Endodermal cell (in vitro differentiated cells): ENCODE data around the gene TMEM94. TPM values are rescaled to one million over a fixed set of nuclear protein-coding genes. Genes with fewer than 3 reads are reported as not detected.

Source experiments
- DNase-seq: peaks from one replicate; pipeline ENCODE4 v3.0.0-alpha.2; 2017
- H3K27ac ChIP-seq: 2 replicates; pipeline ENCODE4 v1.5.1; 2013; ENCODE audit warnings: mild to moderate bottlenecking, low read depth, low read length, moderate library complexity
- H3K27me3 ChIP-seq: 2 replicates; pipeline ENCODE4 v1.6.1; 2013; ENCODE audit warnings: mild to moderate bottlenecking, low read length, moderate library complexity; ENCODE audit not compliant: insufficient read depth, control insufficient read depth, poor library complexity, severe bottlenecking
- H3K36me3 ChIP-seq: 2 replicates; pipeline ENCODE4 v1.7.0; 2013; ENCODE audit warnings: mild to moderate bottlenecking, low read length, moderate library complexity; ENCODE audit not compliant: control insufficient read depth, insufficient read depth
- H3K4me1 ChIP-seq: one replicate; pipeline ENCODE4 v1.7.0; 2013; ENCODE audit warnings: low read length; ENCODE audit not compliant: control insufficient read depth, insufficient read depth
- H3K4me3 ChIP-seq: 2 replicates; pipeline ENCODE4 v1.5.1; 2013; ENCODE audit warnings: mild to moderate bottlenecking, low read length, moderate library complexity
- H3K9ac ChIP-seq: 2 replicates; pipeline ENCODE4 v1.6.1; 2013; ENCODE audit warnings: mild to moderate bottlenecking, low read length, moderate library complexity; ENCODE audit not compliant: poor library complexity, severe bottlenecking; ENCODE audit errors: extremely low read depth
- H3K9me3 ChIP-seq: 2 replicates; pipeline ENCODE4 v1.6.1; 2013; ENCODE audit warnings: mild to moderate bottlenecking, low read length, moderate library complexity; ENCODE audit not compliant: control insufficient read depth
- H3K27ac Mint-ChIP-seq: 2 replicates; pipeline ENCODE4 v1.8.0; 2020; ENCODE audit warnings: mixed read lengths
- H3K27me3 Mint-ChIP-seq: 2 replicates; pipeline ENCODE4 v1.8.0; 2021; ENCODE audit warnings: mild to moderate bottlenecking, mixed read lengths; ENCODE audit not compliant: insufficient read depth
- H3K36me3 Mint-ChIP-seq: 2 replicates; pipeline ENCODE4 v1.8.0; 2020; ENCODE audit warnings: low read depth, mixed read lengths
- H3K4me1 Mint-ChIP-seq: 2 replicates; pipeline ENCODE4 v1.8.0; 2020; ENCODE audit warnings: mixed read lengths
- H3K4me3 Mint-ChIP-seq: 2 replicates; pipeline ENCODE4 v1.8.0; 2020; ENCODE audit warnings: mild to moderate bottlenecking, moderate library complexity, mixed read lengths
- H3K9me3 Mint-ChIP-seq: 2 replicates; pipeline ENCODE4 v1.8.0; 2020; ENCODE audit warnings: mild to moderate bottlenecking, mixed read lengths
- WGBS, 2 experiments: methylation state at CpG; one replicate each; pipeline versions ENCODE4 v1.1.5 to v1.1.7; 2013; ENCODE audit warnings: missing lambda C conversion rate in 2 of 2, mixed read lengths in 1 of 2; ENCODE audit not compliant: insufficient coverage in 1 of 2, insufficient read length in 1 of 2; 5-methylcytosine and 5-hydroxymethylcytosine counted together
- total RNA-seq, 2 donors: library from RNA; stranded (reverse); fragmentation: NEBNext Ultra II Directional in 1 of 2; extraction: Animal tissue kit (Norgen Biotek cat#: 25700) in 1 of 2; gene quantifications; 2 replicates in 1 of 2; 3 replicates in 1 of 2; pipeline ENCODE4 v1.2.1, GENCODE V29; 2021
- TF ChIP-seq, protein P1 (sequence below): fragments of 200-600 bp; sonication (generic); conservative IDR thresholded peaks from 2 replicates; pipeline ENCODE4 v1.5.0; 2021; ENCODE audit warnings: antibody characterized with exemption, mild to moderate bottlenecking

Gene TMEM94
- total RNA-seq, 2 donors from 2014 or later = 96.0 to 106 TPM

DNA sequence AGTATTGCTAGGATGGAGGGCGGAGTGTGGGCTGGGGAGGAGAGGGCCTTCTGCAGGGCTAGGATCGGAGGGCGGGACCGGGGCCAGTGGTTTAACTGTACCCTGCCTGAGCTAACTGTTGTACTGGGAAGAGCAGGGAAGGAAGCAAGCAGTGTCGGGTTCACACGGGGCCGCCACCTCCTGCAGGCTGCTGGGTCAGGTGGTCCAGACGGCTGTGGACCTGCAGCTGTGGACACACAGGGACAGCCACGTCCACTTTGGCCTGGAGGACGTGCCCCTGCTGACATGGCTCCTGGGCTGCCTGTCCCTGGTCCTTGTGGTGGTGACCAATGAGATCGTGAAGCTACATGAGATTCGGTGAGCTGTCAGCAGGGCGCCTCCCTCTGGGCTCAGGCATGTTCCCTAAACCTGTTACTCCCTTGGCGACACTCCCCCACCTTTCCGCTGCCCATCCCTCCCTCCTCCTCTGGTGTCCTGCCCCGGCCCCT is 42.3 kb downstream of the TMEM94 start:
- WGBS, 2 experiments = 78 to 87% methylated on average over 12 to 16 of the region's 16 CpGs
- Histone ChIP-seq H3K27ac (peak overlapping the region; percentile 44), H3K9me3 (no peaks in the 10 kb centered on the region), H3K27me3 (no peaks in the 10 kb centered on the region), H3K4me3 (no peak overlapping the region), H3K4me1 (no peaks in the 10 kb centered on the region), H3K36me3 (peaks cover 14% of the 10 kb centered on the region), H3K9ac (no peak overlapping the region)
- Mint-ChIP-seq H3K4me3 (no peak overlapping the region), H3K9me3 (no peaks in the 10 kb centered on the region), H3K27ac (no peak overlapping the region), H3K27me3 (no peaks in the 10 kb centered on the region), H3K36me3 (peaks cover 10% of the 10 kb centered on the region), H3K4me1 (no peaks in the 10 kb centered on the region)
- DNase-seq = peak; percentile 80
- TF ChIP-seq, protein P1, sequence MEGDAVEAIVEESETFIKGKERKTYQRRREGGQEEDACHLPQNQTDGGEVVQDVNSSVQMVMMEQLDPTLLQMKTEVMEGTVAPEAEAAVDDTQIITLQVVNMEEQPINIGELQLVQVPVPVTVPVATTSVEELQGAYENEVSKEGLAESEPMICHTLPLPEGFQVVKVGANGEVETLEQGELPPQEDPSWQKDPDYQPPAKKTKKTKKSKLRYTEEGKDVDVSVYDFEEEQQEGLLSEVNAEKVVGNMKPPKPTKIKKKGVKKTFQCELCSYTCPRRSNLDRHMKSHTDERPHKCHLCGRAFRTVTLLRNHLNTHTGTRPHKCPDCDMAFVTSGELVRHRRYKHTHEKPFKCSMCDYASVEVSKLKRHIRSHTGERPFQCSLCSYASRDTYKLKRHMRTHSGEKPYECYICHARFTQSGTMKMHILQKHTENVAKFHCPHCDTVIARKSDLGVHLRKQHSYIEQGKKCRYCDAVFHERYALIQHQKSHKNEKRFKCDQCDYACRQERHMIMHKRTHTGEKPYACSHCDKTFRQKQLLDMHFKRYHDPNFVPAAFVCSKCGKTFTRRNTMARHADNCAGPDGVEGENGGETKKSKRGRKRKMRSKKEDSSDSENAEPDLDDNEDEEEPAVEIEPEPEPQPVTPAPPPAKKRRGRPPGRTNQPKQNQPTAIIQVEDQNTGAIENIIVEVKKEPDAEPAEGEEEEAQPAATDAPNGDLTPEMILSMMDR = peak; percentile 23

DNA sequence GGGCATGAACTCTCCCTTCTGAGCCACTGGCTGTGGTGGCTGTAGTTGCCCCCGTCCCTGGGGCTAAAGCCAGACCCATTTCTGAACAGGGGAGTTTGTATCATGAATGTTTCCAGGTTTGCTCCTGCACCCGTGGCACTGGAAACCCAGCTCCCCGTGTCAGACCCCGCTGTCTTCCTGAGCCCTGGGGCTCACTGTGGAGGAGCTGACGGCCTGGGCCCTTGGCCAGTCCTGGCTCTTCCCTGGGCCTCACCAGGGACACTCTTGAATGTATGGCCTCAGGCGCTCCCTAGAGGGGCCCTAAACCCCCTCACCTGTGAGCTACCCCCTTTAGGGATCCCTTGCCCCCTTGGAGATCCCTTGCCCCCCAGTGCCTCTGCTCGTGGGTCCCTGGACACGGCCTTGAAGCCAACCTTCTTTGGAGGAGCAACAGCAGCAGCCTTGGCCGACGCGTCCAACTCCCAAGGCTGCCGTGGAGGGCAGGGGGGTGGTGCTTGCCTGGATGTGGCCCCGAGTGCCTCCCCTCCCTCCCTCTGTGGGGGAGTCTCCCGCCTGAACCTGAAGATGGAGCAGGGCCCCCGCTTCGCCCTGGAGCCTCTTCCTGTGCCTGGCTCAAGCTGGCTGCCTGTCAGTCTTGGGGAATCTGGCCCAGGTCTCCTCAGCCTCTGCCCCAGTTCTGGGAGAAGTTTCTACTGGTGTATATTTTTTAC is 43.0 kb downstream of the TMEM94 start:
- no peak overlapping the region for H3K9ac ChIP-seq
- Mint-ChIP-seq H3K27me3 (no peaks in the 10 kb centered on the region), H3K36me3 (peaks cover 8% of the 10 kb centered on the region), H3K9me3 (no peaks in the 10 kb centered on the region), H3K27ac (no peak overlapping the region), H3K4me1 (no peaks in the 10 kb centered on the region), H3K4me3 (no peak overlapping the region)
- no peaks in the 10 kb centered on the region for H3K27me3 ChIP-seq
- no peak overlapping the region for H3K4me3 ChIP-seq
- no peaks in the 10 kb centered on the region for H3K9me3 ChIP-seq
- WGBS, 2 experiments = 90 to 93% methylated on average over 2 to 16 of the region's 16 CpGs
- H3K36me3 ChIP-seq = peaks cover 10% of the 10 kb centered on the region
- H3K27ac ChIP-seq = peak overlapping the region; percentile 44
- TF ChIP-seq, protein P1 = no peak
- H3K4me1 ChIP-seq = no peaks in the 10 kb centered on the region
- DNase-seq = no peak

DNA sequence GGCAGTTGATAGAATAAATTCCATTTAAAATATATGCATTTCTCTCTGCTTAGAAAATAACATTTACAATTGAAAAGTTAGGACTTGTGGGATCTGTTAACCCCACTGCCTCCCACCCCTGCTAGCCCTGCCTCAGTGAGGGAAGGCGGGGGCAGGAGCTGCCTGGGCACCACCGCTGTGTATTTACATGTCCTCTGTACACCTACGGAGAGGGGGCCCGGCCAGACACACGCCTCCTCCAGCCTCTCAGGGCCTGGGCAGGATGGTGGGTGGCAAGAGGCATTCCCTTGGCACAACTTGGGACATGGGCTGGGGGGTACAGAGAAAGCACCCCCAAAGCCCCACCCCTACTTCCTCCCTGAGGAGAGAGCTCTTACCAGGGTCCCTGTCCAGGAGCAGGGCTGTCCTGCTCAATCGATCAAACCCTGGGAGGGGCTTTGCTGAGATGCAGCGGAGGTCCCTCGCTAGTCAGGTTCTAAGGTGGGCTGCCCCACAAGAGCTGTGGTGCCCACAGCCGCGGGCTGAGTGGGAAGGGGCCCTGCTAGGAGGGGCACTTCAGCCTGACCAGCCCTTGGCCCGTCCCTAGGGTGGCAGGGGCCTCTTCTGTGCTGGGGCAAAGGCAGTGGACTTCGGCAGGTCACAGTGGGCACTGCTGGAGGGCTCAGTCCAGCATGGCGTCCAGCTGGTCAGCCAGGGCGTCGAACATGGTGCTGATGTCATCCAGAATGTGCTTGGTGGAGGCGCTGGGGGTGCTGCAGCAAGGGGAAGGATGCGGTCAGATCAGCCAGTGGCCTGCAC is 44.2 kb downstream of the TMEM94 start:
- Histone ChIP-seq H3K4me1 (no peaks in the 10 kb centered on the region), H3K9me3 (no peaks in the 10 kb centered on the region), H3K27ac (no peak overlapping the region), H3K9ac (no peak overlapping the region), H3K4me3 (no peak overlapping the region), H3K27me3 (no peaks in the 10 kb centered on the region), H3K36me3 (peaks cover 10% of the 10 kb centered on the region)
- Mint-ChIP-seq H3K36me3 (peaks cover 10% of the 10 kb centered on the region), H3K9me3 (no peaks in the 10 kb centered on the region), H3K27me3 (no peaks in the 10 kb centered on the region), H3K27ac (no peak overlapping the region), H3K4me1 (no peaks in the 10 kb centered on the region), H3K4me3 (no peak overlapping the region)
- WGBS, 2 experiments = 92 to 100% methylated on average over 7 to 17 of the region's 17 CpGs
- no peak for DNase-seq
- TF ChIP-seq, protein P1 = no peak
